Epidermal melanocyte (primary cell): ENCODE results near the gene DACH1.

ENCODE experiments used
- DNase-seq: peaks from one replicate; pipeline ENCODE4 v3.0.0; 2011; ENCODE audit warnings: low spot score; ENCODE audit not compliant: insufficient read length

DACH1 gene

GRCh38 chr13:71830323-71830722, 36.7 kb downstream of the DACH1 start:
- no peak for DNase-seq

- no peak for DNase-seq
Measured at GRCh38 chr13:71829547-71829946, 37.5 kb downstream of the DACH1 start.

- no peak for DNase-seq
Measured at GRCh38 chr13:71828564-71828963, 38.4 kb downstream of the DACH1 start.

DNA sequence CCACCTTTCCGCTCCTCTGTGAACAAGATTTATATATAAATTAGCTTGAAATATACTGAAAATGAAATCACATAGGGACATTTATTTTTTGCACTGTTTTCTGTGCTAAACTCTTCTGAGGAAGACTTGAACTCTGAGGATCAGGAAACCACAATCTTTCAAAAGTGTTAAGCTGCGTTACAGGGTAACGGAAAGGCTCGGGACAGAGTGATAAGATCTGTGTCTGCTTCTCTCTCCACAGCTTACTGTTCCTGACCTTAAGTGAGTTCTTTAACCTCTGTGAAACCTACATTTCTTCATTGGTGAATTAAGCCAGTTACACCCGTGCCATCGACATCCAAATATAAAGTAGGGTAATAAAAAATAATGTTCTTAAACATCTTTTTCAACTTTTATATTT, 38.9 kb downstream of the DACH1 start:
- DNase-seq = no peak

DNA sequence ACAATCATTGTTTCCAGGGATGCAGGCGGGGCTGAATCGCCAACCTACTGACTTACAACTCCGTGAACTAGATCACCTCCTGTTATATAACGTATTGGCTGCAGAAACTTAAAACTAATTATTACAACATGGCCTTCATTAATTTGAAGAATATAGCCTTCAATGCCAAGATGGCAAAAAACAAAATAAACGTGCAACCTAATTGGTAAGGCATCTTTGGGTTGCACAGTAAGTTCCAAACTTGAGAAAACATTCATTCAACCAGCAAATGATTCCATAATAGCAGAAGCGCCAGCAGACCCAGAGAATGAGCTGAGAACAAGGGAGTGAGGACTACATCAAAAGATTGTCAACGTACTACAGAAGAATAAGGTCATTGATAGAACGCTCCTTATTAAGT, 39.8 kb downstream of the DACH1 start:
- DNase-seq = no peak

GRCh38 chr13:71820699-71821098, 46.3 kb downstream of the DACH1 start:
- no peak for DNase-seq

DNA sequence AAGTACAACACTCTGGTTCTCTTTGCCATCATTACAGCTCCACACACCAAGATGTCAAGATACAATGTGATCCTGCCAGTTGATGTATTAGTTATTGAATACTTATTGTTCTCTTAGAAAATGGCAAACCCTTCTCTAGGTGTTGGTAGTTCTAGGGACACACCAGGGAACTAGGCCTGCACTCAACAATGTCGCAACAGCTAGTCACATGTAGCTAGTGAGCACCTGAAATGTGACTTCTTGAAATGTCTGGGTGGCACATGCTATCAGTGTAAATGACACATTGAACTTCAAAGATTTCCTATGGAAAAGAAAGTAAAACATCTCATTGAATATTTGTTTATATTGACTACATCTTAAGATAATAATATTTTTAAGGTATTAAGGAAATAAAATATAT, 49.7 kb downstream of the DACH1 start:
- no peak for DNase-seq

DNA sequence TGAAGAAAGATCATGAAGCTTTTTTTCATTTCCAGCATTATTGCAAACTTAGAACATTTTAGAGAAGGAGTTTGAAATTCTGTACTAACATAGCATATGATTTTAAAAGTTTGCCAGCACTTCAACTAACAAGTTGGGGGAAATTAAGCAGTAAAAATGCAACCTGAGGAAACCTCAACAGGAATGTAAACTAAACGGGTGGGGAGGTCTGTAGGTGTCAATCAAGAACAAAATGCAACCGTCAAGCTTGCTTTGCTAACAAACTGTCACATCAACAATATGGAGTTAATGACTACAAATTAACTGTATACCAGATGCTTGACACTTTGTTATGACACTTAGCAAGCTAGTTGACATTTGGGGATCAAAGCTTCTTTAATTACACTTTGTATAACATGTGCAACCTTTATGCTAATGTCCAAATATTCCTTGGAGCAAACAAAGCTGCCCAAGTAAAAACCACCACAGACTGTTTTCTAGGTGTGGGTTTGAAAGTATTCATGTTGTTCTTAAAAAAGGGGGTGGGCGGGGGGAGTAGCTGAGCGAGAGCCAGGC, 52.1 kb downstream of the DACH1 start:
- no peak for DNase-seq

GRCh38 chr13:71813187-71813586, 53.8 kb downstream of the DACH1 start:
- DNase-seq = no peak

GRCh38 chr13:71811344-71811743, 55.7 kb downstream of the DACH1 start:
- no peak for DNase-seq

- no peak for DNase-seq
Measured at GRCh38 chr13:71808708-71809107, 58.3 kb downstream of the DACH1 start.

GRCh38 chr13:71806886-71807285, 60.1 kb downstream of the DACH1 start:
- no peak for DNase-seq

DNA sequence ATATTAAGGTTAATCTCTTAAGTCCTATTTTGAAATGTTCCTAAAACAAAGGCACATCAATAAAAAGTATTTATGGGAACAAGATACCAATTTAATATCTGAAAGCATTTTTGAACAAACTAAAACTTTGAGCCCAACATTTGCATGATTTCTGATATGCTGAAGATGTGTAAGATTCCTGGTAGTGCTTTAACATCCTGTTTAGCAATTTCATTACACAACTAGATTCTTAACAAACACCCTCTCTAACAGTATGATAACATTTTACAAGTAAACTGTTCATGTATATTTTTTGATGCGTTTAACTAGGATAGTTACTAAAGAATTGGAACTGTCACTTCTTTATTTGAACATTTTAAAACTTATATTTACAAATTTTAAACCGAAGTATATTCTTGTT, 63.9 kb downstream of the DACH1 start:
- DNase-seq = no peak

GRCh38 chr13:71801781-71802180, 65.2 kb downstream of the DACH1 start:
- DNase-seq = no peak

DNA sequence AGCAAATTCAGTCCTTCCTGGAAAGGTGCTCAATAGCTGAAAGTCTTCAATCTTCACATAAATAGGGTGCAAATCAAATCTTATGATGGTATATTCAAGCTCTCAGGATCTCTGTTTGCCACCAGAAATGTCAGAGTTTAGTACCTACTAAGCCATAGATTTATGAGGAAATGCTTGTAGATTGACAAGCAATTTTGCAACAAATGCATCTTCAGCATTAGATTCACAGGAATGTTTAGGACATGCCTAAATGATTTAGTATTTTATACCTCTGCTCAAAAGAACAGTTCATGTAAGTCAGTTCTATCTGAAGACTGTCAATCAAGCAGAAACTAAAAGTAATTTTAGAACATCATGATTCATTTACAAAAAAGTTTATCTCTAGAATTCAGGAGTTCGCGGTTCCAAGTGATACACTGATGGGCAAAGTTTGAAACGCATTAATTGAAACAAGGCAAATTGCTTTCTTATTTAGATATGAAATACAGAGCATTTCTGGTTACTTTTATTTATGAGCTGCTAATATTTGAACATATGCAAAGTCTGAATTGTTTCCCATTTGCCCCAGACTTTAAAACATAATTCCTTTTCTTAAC, 65.7 kb downstream of the DACH1 start:
- DNase-seq = no peak

- no peak for DNase-seq
Measured at GRCh38 chr13:71799324-71799723, 67.7 kb downstream of the DACH1 start.

DNA sequence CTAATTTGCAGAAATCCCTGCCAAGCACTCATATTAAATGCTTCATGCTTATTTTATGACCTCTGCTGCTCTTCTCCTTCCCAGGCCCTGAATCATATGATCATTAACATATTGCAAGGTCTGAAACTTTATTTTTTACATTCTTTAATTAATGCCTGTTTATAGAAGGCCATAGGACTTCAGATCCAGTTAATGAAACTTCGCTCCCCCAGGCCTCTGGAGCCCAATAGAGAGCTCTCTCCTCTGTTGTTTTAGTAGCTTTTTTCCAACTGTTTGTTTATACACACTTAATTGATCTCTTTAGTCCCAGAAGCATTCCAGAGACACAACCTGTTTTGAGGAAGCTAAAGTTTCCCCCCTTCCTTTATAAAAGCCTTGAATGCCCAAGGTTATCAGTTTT, 68.3 kb downstream of the DACH1 start:
- DNase-seq = no peak

- DNase-seq = no peak
Measured at GRCh38 chr13:71797517-71797916, 69.5 kb downstream of the DACH1 start.

GRCh38 chr13:71789693-71790329, 77.2 kb downstream of the DACH1 start:
- DNase-seq = no peak

- no peak for DNase-seq
Measured at GRCh38 chr13:71789037-71789436, 78.0 kb downstream of the DACH1 start.

DNA sequence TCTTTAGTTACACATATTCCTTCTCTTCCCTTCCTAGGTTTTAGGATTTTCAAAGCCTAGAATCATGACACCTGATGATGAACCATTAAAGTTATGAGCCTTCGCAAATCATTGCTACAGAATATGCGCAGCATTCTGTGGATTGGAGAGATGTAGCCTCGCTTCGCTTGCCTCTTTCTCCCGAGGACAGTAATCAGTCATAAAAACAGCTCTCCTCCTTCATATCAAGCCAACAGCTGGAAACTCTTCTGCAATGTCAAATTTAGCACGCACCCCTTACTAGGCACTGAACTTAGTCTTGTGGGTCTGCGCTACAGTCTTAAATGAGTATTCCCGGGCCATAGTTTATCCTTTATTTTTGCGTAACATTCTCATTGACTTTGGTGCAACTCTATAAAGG, 79.6 kb downstream of the DACH1 start:
- no peak for DNase-seq

- DNase-seq = no peak
Measured at GRCh38 chr13:71786875-71787274, 80.1 kb downstream of the DACH1 start.

DNA sequence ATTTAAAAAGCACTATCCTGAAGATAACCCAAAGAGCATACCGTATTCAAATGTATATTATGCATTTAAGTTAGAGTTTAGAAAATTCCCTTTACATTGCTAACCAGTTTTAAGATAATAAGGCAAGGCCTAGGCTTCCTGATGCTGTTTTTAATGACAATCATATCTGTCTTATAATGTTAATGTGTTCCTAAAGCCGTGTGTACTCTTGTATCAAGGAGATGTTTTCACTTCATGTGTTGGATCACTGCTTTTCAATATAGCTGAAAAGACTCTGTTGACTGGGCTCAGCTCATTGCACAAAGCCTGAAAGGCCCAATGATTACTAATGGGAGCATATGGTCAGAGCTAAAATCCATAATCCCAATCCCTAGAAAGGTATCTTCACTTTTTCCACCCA, 81.6 kb downstream of the DACH1 start:
- DNase-seq = no peak
